GM18499 (cell line): ENCODE results near the gene L3HYPDH.

Experiments
- ATAC-seq: cut with Tn5 transposase; IDR thresholded peaks from one replicate; pipeline ENCODE4 v1.9.1; 2021; ENCODE audit warnings: moderate number of reproducible peaks; ENCODE audit not compliant: insufficient read depth, unreplicated experiment

Gene L3HYPDH

DNA sequence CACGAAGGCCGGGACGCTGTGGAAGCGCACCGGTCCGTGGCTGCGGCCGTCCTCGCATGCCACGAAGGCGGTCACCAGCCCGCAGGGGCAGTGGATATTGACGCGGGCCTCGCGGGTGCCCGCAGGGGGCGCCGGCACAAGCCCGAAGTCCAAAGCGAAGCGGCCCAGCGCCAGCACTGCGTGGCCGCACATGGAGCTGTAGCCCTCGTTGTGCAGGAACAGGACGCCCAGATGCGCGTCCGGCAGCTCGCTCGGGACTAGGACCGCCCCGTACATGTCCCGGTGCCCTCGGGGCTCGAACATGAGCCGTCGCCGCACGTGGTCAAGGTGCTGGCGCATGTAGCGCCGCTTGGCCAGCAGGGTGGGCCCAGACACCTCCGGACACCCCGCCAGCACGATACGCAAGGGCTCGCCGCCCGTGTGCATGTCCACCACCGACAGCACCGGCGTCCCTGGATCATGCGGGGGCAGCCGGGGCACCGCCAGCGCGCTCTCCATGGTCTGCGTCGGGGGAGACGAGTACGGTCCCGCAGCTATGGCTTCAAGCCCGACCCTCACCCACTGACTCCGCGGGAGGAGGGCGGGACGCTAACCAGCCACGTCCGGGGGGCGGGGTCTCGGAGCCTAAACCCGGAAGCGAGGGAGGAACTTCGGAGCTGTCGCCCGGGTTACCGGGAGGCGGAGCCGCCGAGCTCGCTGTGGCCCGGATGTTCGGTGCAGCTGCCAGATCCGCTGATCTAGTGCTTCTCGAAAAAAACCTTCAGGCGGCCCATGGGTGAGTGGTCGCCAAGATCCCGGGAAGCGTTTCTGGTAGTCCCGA lies at the start of gene L3HYPDH, which contains the start of gene JKAMP:
Gene L3HYPDH (minus strand): TSS at position 590 of the 820 bp plus-strand sequence. CDS start 92 bp downstream, at position 498.
Gene JKAMP (plus strand): TSS at position 699 of the 820 bp plus-strand sequence. CDS start 73 bp downstream, at position 772.
- peak; percentile 61 for ATAC-seq

DNA sequence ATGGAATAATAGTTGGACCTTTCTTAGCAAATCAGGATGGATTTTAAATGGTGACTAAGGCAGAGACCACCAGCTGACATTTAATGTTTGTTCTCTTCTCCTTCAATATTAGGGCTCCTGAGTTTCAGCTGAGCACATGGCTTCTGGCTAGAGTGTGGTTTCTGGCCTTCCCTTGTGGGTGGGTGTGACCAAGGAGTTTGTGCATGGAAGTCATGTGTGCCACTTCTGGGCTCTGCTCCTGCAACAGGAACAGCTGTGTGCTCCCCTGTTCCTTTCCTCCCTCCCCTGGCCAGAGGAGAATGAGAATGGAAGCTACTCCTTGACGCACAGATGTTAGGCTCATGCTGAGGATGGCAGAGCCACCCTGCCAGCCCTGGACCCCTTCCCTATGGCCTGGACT lies 48.2 kb upstream of the L3HYPDH start:
- ATAC-seq, result no peak

DNA sequence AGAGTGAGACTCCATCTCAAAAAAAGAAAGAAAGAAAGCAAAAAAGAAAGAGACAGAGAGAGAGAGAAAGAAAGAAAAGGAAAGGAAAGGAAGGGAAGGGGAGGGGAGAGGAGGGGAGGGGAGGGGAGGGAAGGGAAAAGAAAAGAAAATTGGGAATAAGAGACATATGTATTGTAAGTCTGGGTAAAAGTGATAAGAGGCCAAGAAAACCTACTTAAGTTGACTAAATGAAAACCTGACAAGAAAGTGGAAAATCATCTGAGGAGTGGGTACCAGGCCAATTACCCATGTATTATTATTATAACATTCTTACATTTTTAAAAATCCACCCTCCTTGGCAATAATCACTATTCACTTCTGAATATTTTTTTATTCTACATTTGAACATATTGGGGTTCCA lies 46.1 kb upstream of the L3HYPDH start:
- no peak for ATAC-seq

DNA sequence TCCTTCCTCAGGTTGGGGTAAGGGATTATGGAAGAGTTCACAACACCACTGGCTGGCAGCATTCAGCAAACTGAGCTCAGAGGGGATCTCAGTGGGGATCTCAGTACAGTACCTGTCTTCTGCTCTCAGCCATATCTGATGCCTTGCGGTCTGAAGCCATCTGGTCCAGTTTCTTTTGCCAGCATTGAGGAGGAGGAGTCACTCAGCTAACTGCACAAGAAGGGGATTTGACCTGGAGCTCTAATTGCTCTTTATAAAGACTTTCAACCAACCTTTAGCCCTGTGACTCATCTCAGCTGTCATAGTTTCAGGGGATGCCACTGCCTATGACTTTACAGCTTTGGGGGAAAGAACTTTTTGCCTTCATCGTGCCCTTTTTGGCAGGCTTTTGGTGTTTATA lies 45.0 kb upstream of the L3HYPDH start:
- no peak for ATAC-seq

DNA sequence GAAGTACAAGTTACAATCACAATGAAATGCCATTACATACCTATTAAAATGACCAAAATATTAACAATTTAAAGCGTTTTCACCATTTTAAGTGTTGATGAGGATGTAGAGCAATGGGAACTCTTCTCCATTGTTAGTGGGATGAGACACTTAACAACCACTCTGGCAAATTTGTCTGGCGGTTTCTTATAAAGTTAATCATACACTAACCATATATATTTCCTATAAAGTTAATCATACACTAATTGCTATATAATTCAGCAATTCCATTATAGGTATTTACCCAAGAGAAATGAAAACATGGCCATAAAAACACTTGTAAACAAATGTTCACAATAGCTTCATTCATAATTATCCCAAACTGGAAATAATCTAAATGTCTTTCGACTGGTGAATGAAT lies 36.0 kb upstream of the L3HYPDH start:
- no peak for ATAC-seq

DNA sequence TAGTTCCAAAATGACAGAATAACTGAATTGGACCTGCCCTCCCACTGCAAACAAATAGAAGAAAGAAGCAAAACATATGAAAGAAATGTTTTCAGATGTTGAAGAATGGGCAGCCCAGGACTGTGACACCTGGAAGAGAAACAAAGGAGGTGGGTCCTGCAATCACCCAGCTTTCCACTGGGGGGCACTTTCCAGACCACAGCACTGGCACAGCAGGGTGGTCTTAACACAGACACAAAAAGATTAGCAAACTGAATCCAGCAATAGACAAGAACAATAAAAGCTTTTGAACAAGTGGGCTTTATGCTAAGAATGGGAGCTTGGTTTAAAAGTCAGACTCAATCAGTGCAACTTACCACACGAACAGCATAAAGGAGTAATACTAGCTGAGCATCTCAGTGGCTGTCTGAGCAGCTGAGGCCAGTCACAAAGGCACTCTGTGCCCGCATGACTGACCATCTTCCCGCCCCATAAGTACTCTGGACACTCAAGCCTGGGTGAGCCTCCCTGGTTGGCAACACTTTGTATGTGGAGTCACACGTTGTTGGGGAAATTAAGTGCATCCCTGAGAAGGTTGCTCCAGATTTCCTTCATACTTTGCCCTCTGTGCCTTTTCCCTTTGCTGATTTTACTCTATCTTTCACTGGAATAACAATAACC lies 27.8 kb upstream of the L3HYPDH start:
- ATAC-seq, result no peak

DNA sequence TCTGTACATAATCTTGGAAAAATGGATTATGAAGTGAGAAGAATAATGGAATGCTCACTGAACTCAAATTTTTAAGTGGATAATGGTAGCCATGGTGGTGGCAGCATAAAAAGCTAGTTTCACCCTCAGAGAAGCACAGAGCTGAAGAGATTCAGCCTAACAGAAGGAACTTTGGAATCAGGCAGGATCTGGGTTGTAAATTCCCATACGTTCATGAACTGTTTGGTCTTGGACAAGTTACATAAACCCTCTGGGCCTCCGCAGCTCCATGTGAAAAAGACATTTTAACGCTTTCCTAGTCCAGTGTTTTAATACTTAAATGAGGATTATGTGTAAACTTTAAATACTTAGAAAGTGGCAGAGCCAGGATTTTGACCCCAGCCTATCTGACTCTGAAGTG lies 26.8 kb upstream of the L3HYPDH start:
- ATAC-seq, result no peak

DNA sequence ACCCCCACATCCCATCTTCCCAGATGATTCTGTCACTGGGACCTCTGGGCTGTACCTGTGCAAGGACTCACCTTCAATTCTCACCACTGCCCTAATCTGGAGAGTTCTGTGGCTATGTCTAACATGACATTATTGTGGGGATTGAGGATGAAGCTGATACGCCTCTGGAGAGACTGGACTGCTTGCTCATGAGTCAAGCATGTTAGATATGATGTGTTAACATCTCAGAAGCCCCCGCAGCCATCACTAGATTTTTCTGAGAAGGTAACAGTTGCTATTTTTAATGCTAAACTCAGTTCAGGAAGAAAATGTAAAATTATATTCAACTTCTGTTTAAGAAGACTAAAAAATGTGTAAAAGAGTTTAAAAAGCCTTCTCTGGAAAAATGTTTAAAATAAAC lies 25.8 kb upstream of the L3HYPDH start:
- ATAC-seq, result no peak

DNA sequence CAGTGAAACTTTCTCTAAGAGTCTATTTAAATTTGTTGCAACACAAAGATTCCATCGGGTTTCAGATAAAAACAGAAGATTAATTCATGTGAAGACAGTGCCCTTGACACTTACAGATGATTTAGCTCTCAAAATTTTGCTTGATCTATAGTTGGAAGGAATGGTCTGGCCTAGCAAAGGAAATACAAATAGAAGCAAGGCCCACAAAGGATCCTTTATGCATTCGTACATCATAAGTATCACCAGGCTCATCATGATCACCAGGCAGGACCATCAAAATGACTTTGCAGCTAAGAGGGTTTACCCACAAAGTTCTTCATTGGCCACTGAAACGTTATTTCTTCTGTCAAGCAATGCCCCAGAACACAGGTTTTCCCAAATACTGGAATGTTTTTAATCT lies 24.9 kb upstream of the L3HYPDH start:
- ATAC-seq, result no peak

DNA sequence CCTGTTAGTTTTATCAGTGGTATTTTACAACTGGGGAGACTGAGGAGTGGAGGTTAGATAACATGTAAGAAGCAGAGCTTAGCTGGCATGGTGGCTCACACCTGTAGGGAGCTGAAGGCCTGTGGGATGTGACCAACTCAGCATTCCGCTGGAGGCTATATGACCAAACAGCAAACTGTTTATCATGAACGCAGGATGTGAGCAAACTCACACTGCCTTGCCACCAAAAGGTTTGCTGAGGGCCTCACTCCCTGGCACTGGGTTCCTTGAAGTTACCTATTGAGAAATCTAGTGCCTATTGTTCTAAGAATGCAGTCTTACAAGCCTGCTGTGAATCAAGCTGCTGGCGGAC lies 23.5 kb upstream of the L3HYPDH start:
- no peak for ATAC-seq

DNA sequence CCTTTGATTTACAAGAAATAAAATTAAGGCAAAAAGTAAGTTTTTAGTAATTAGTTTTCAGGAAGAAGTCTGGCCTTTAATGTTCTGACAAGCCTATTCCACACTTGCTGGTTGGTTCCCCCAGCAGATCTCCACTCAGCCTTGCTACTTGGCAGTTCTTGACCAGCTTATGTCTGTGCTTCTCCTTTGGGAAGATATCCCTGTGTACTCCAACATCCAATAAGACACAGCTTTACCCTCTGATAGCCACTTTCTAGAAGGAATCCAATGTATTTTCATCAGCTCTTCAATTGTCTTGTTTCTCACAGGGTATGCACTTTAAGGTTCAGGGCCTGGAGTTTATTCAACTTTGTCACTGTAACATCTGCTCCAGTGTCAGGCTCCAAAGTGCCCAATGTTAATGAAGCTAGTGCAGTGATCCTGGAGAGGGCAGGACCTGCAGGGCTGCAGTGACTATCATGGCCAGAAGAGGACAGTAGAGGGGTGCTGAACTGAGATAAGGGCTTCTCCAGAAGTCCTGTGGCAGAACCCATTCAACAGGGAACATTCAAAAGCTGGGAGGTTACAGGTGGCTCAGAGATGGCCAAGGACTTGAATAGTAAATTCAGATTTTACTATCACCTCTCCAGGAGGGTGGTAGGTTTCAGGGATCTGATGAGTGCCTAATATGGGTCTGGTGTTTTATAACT lies 23.0 kb upstream of the L3HYPDH start:
- ATAC-seq, result no peak

DNA sequence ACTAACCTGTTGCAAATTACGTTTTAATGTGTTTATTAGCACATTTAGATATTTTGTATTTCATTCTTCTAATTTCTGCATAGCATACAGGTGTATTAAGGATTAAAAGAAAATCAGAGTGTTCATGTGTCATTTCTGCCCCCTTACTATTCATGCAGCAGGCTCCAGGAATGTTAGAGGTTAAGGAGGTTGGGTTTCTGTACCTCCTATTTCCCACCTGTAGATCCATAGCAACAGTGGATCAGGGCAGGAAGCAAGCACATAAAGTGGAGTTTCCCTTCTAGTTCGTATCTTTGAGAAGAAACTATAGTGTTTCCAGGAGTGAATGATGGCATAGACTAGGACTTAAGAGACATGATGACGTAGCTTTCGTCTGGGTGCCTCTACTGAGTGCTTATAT lies 19.0 kb upstream of the L3HYPDH start:
- no peak for ATAC-seq

DNA sequence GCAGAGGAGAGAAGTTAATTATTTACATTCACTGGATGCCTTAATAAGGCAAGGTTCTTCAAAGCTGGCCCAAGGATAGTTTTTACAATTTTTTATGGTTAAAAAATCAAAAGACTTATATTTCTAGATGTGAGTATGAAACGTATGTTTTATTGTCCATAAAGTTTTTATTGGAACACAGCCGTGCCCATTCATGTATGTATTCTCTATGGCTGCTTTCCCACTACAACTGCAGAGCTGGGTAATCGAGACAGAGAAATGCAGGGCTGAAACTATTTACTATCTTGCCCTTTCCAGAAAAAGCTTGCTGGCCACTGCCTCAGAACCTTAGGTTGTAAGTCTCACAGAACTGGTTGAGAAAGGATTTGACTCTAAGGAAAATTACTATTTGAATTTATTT lies 16.5 kb upstream of the L3HYPDH start:
- no peak for ATAC-seq

DNA sequence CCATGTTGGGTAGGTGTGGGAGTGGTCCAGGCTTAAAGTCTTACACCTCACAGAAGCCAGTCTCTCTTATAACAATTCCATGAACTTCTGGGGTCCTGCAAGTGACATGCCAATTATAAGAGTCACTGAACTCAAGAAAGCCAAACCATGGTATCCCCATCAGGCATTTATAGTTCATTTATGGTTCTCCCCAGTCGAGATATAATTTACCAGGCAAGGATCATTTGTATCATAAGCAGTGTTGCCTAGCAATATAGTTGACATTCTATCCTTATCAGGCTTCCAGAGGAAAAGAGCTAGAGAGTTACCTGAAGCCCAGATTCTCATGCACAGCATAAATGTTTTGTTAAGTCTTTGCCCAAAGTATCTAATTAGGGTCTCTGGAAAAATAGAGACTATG lies 8.2 kb upstream of the L3HYPDH start:
- ATAC-seq, result no peak

DNA sequence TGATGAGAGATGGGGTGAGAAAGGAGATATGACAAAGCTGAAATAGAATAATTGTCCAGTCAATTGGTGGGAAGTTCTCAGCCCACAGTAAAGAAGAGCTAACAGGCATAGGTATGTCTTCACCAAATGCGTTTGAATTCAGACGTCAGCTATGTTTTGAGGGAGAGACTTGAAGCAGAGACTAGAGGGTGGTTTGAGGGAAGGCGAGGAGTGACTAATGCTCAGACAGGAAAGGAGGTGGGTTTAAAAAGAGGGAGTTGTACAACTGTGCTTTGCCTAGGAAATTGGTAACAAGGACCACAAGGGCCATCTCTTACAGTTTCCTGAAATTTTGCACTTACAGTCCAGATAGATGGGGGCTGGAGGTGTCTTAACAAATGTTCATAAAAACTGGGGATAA lies 6.5 kb upstream of the L3HYPDH start:
- ATAC-seq, result no peak

DNA sequence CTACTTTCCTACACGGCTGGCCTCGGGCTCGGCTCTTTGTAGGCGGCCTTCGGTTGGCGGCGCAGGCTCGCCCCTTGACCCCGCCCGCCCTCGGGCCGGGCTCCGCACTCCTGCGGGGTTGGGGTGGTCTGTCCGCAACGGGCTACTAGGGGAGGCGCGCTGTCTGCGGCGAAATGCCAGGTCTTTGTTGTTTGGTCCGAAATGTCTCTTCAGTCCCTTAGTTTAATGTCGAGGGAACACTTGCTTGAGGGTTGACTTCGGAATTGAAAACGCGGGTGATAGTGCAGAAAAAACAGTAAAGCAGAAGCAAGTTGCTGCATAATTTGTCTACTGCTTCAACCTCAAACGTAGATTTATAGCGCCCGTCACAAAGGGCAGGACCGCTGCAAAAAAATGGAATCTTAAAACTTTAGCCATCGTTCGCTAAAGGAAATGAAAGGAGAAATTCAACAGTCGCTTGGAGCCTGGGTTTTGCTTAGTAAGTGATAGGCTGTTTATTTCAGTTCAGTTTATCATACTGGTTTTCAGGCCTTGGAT lies 499 bp upstream of the L3HYPDH start:
- ATAC-seq, result peak; percentile 28

DNA sequence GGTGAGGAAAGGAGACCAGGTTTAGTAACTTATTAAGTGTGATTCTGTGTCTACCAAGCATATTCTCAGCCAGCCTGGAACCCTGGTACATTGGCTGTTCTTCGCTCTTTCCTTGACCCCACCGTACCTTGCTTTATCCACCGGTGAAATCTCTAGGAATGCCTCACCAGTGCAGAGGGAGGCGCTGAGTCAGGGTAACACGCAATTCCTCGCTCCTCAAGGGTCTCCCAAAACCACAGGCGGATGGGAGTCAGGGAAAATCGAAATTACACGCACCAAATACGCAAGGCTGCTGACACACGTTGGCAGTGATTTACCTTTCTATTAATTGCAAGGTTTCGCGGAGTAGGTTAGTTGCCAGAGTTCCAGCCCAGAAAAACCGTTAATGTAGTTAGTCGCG lies 845 bp downstream of the L3HYPDH start:
- ATAC-seq, result no peak

DNA sequence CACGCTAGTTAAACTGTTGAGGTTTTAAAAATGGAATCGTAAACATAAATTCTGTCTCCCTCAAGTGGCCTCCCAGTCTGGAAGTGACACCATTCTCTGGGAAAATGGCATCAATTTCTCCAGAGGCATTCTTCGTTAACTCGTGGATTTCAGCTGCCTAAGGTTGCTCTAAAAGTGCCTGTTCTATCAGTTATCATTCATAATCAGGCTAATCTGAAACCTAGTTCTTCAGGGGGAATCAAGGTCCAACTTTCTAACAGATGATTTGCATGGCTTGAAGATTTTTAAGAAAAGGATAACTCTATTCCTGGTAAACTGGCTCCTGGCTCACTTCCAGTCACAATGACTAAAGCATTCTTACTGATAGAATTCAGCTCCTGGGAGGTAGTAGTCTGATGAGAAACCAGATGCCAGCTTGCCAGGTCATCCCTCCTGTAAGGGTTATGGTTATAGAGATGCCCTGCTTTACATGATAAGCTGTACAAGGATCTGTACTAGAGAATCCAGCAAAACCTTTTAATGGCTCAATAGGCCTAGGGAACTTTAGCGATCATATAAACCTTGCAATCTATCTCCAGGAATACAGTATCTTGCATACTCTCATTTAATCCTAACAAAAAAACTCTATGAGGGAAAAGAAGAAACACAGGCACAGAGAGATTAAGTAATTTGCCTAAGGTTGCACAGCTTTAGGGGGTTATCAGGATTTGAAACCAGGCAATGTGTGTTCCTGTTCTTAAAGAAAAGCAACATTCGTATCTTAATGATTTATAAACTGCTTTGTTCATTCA lies 1.5 kb downstream of the L3HYPDH start:
- no peak for ATAC-seq

DNA sequence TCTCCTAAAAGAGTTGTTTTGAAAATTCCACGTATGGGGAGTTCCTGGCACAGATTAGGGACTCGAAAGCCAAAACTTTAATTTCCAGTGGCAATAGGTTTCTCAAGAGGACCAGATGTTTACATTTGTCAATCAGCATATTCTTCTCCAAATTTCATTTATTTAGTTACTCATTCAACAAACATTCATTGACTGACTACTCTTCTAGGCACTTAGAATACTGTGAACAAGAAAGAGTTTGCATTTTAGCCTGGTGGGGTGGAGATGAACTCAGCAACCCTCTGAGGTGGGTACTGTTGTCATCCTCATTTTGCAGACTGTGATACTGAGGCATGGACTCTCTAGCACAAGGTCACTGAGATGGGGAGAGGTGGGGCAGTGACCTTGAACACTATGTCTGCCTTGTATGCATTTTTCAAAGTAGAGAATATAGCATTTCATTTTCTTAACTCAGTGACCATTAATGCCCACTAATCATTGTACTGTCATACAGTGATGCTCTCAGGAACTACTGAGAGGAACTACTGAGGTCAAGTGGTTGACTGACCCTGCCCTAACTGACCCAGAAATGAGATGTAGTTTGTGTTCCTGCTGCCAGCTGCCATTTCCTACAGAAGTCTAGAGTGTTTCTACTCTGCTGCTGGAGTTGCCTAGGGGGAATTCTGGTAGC lies 2.2 kb downstream of the L3HYPDH start:
- no peak for ATAC-seq

DNA sequence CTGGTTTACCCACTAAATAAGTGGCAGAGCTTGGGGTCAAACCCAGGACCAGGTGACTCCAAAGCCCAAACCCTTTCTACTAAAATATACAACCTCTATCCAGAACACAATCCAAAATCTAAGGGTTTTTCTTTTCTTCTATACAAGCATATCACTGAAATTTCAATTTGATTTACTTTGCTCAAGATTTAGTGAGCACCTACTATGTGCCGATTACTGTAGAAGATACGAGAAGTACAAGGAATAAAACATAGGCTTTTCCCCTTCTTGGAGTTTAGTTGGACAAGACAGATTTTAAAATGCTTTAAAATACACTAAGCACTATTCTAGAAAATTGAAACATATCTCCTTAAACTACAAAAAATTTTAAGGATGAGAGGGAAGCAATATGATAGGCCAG lies 2.8 kb downstream of the L3HYPDH start:
- ATAC-seq, result no peak
